ENCODE data around the gene TIGD3.

- TF ChIP-seq SMARCE1 (IDR thresholded peaks at IDR 0.05; ENCODE audit: borderline replicate concordance) (no peak), JUND (CRISPR knock-in tag; IDR thresholded peaks at IDR 0.05) (no peak), TCF7L2 (IDR thresholded peaks at IDR 0.05; ENCODE audit: low read depth, low read length) (no peak), TAF1 (CRISPR knock-in tag; IDR thresholded peaks at IDR 0.05) (no peak), POLR2A (IDR thresholded peaks at IDR 0.05; ENCODE audit: insufficient read depth in 1 of 2, low read depth in 2 of 2, low read length in 2 of 2) (no peak), EHMT2 (IDR thresholded peaks at IDR 0.05; ENCODE audit: borderline replicate concordance, low read depth, low read length) (no peak), EZH2 (conservative IDR thresholded peaks at IDR 0.05; ENCODE audit: low read depth, low read length) (no peak)
- TF ChIP-seq, protein P1, sequence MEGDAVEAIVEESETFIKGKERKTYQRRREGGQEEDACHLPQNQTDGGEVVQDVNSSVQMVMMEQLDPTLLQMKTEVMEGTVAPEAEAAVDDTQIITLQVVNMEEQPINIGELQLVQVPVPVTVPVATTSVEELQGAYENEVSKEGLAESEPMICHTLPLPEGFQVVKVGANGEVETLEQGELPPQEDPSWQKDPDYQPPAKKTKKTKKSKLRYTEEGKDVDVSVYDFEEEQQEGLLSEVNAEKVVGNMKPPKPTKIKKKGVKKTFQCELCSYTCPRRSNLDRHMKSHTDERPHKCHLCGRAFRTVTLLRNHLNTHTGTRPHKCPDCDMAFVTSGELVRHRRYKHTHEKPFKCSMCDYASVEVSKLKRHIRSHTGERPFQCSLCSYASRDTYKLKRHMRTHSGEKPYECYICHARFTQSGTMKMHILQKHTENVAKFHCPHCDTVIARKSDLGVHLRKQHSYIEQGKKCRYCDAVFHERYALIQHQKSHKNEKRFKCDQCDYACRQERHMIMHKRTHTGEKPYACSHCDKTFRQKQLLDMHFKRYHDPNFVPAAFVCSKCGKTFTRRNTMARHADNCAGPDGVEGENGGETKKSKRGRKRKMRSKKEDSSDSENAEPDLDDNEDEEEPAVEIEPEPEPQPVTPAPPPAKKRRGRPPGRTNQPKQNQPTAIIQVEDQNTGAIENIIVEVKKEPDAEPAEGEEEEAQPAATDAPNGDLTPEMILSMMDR (CRISPR knock-in tag; IDR thresholded peaks at IDR 0.05): no peak
- TF ChIP-seq, protein P2, sequence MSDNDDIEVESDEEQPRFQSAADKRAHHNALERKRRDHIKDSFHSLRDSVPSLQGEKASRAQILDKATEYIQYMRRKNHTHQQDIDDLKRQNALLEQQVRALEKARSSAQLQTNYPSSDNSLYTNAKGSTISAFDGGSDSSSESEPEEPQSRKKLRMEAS (IDR thresholded peaks at IDR 0.05): no peak
Measured at GRCh38 chr11:65381716-65382032, 27.1 kb downstream of the TIGD3 start.
